ENCODE measurements around the gene CPT1C.
A peak's percentile ranks its signal among the peaks of the same experiment; 100 is the strongest.

Gene CPT1C

DNA sequence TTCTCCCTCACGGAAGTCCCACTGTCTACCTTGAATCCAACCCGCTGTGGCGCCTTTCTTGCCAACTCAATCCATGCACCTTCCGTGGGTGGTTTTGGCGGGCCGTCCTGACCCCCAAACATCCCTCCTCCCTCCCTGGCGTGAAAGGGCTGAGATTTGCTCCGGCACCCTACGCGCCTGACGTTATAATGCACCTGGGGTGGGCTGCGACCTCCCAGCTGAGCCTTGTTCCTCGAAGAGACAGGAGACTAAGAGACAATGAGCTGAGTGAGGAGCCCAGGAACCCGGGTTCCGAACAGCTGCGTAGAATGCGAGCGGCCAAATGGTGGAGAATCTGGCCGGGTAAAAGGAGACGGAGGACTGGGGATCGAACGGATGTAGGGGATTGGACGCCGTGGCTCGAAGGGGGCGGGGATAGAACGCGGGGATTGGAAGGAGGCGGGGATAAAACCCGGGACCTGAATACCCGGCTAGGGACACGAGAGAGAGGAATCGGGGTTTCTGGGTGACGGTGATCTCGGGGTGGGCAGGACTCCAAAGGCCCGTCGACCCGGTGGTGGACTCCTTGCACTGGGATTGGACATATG, at the start of gene CPT1C:
CPT1C (plus strand) TSS at position 461 of the 587 bp plus-strand sequence. CDS start 1,137 bp downstream, outside the sequence.
- H3K4me1 Mint-ChIP-seq = peaks cover 67% of the 10 kb centered on the region
- no peaks in the 10 kb centered on the region for H3K9me3 Mint-ChIP-seq
- TF ChIP-seq, protein P1, sequence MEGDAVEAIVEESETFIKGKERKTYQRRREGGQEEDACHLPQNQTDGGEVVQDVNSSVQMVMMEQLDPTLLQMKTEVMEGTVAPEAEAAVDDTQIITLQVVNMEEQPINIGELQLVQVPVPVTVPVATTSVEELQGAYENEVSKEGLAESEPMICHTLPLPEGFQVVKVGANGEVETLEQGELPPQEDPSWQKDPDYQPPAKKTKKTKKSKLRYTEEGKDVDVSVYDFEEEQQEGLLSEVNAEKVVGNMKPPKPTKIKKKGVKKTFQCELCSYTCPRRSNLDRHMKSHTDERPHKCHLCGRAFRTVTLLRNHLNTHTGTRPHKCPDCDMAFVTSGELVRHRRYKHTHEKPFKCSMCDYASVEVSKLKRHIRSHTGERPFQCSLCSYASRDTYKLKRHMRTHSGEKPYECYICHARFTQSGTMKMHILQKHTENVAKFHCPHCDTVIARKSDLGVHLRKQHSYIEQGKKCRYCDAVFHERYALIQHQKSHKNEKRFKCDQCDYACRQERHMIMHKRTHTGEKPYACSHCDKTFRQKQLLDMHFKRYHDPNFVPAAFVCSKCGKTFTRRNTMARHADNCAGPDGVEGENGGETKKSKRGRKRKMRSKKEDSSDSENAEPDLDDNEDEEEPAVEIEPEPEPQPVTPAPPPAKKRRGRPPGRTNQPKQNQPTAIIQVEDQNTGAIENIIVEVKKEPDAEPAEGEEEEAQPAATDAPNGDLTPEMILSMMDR (IDR thresholded peaks at IDR 0.05) = no peak
- no peaks in the 10 kb centered on the region for H3K27me3 Mint-ChIP-seq (ENCODE audit: low read depth, poor library complexity)
- peaks cover 21% of the 10 kb centered on the region for H3K36me3 Mint-ChIP-seq (ENCODE audit: low read depth)
- DNase-seq = peak; percentile 87
- H3K4me3 Mint-ChIP-seq = peak within 1 kb of the TSS; percentile 91
- H3K27ac Mint-ChIP-seq = peak within 1 kb of the TSS; percentile 87

DNA sequence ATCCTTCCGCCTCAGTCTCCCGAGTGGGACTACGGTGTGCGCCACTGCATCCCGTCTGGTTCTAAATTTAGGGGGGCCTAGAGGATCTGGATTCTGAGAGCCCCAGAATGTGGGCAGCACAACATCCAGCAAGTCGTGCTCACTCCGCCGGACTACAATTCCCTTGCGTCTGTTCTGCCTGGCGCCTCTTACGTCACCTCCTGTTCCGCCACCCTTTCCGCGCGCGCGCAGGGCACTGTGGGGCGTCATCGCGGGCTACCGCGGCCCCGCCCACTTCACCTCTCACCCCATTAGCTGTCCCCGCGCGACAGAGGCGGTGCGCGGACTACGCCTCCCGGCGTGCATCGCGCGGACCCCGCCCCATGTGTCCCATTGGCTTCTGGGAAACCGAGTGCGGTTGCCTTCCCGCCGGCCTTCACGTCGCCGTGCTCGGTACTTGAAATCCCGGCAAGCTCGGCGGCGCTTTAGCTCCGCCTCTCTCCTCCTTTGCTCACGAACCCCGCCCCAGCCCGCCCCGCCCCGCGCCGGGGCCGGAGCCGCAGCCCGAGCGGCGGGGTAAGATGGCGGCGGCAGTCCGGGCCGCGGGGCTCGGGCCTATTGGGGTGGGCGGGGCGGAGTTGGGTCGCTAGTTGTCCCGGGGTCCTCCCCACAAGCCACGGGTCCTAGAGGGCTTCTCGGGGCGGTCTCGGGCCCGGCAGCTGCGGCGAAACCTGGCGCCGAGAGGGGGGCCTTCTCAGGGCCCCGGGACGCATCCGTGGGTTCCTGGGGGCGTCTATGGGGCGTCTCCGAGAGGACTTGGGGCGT, 49.0 kb upstream of the CPT1C start, which contains the start of gene SCAF1:
SCAF1 (plus strand) TSS at position 522 of the 804 bp plus-strand sequence. CDS start 2,818 bp downstream, outside the sequence.
- Mint-ChIP-seq H3K27ac (peak within 1 kb of the TSS; percentile 100), H3K4me1 (peaks cover 83% of the 10 kb centered on the region), H3K9me3 (no peaks in the 10 kb centered on the region), H3K4me3 (peak within 1 kb of the TSS; percentile 99), H3K36me3 (ENCODE audit: low read depth) (peaks cover 15% of the 10 kb centered on the region), H3K27me3 (ENCODE audit: low read depth, poor library complexity) (no peaks in the 10 kb centered on the region)
- peak; percentile 98 for DNase-seq
- TF ChIP-seq, protein P1 (IDR thresholded peaks at IDR 0.05) = no peak

DNA sequence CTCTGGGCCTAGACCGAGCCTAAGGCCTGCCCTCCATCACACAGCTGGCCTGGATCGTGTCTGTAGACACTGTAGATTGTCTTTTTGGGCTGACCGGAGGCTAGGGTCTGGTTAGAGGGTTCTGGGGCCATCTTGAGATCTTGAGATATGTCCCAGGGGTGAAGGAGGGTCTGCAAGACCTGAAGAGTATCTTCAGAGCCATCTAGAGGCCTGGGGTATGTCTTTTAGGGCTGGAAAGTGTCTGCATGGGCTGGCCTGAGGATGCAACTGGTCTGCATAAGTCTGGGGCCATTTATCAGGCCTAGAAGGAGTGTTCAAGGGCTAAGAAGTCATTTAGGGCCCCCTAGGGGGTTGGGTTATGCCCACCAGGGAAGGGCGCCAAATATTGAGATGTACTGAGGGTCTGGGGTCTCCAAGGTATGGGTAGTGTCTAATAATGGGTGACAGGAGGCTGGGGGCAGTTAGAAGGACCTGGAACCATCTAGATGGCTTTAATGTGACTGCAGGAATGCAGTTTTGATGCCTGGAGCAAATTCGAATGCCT, 48.4 kb upstream of the CPT1C start:
- TF ChIP-seq, protein P1 (IDR thresholded peaks at IDR 0.05) = no peak
- Mint-ChIP-seq H3K36me3 (ENCODE audit: low read depth) (peaks cover 21% of the 10 kb centered on the region), H3K27ac (peak overlapping the region; percentile 95), H3K4me3 (peak overlapping the region; percentile 99), H3K27me3 (ENCODE audit: low read depth, poor library complexity) (no peaks in the 10 kb centered on the region), H3K4me1 (peaks cover 82% of the 10 kb centered on the region), H3K9me3 (no peaks in the 10 kb centered on the region)
- DNase-seq = no peak

DNA sequence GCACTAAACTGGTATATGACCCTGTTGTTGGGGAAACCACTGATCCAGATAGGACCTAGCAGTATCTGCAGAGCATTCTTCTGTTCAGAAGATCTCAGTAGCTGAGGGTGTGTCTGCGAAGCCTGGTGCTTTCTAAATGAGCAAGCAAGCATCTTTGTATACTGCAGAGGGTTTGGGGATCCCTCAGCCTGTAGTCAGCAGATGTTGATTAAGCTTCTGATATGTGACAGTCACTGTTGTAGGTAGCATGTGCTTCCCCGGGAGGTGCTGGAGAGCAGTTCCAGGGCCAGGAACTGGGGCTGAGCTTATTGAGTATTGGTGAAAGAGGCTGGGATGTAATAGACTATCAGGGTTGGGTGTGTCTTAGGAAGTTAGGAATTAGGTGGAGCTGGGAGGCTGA, 47.5 kb upstream of the CPT1C start:
- no peak for DNase-seq
- Mint-ChIP-seq H3K9me3 (no peaks in the 10 kb centered on the region), H3K27me3 (ENCODE audit: low read depth, poor library complexity) (no peaks in the 10 kb centered on the region), H3K27ac (peak overlapping the region; percentile 62), H3K36me3 (ENCODE audit: low read depth) (peaks cover 21% of the 10 kb centered on the region), H3K4me3 (peak overlapping the region; percentile 99), H3K4me1 (peaks cover 73% of the 10 kb centered on the region)
- TF ChIP-seq, protein P1 (IDR thresholded peaks at IDR 0.05) = no peak

DNA sequence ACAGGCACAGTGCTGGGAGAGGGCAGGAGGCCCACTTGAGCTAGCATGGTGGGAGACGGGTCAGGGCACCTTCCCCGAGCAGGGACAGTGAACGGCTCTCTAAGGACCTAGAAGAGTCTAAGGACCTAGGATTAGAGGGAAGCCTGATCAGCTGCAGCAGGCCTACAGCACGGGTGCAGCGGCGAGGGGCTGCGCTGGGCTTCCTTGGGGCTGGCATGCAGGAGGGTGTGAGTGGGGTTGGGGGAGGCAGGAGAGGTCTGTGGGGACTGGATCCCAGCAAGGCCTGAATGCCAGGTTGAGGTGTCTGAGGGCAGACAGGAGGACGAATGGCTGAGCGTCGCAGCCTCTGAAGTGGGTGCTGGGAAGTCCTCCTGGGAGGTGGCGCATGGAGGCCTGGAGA, 45.3 kb upstream of the CPT1C start:
- Mint-ChIP-seq H3K27me3 (ENCODE audit: low read depth, poor library complexity) (no peaks in the 10 kb centered on the region), H3K36me3 (ENCODE audit: low read depth) (peaks cover 35% of the 10 kb centered on the region), H3K4me3 (no peak overlapping the region), H3K27ac (peak overlapping the region; percentile 45), H3K9me3 (no peaks in the 10 kb centered on the region), H3K4me1 (peaks cover 58% of the 10 kb centered on the region)
- no peak for DNase-seq
- TF ChIP-seq, protein P1 (IDR thresholded peaks at IDR 0.05) = no peak
